SK-N-MC (cell line): ENCODE measurements around the gene PPARA.
"Not testable (repeated sequence)": the region's sequence is repeated elsewhere in the genome, so short reads cannot be mapped to it uniquely, and the experiment has no call there.

Source experiments
- DNase-seq: peaks from one replicate; pipeline ENCODE4 v3.0.0-alpha.2; 2011; ENCODE audit warnings: low read depth, low spot score
- H3K27ac ChIP-seq: fragments of 200-600 bp; sonication (generic); 2 replicates; pipeline ENCODE4 v1.5.1; 2016; ENCODE audit warnings: mixed run types
- H3K36me3 ChIP-seq: fragments of 200-600 bp; sonication (generic); 2 replicates; pipeline ENCODE4 v1.6.1; 2017; ENCODE audit warnings: antibody characterized with exemption, low read length, mixed read lengths; ENCODE audit not compliant: insufficient read depth
- H3K4me3 ChIP-seq: fragments of 200-600 bp; sonication (generic); 2 replicates; pipeline ENCODE4 v1.5.1; 2016
- H3K9ac ChIP-seq: fragments of 200-600 bp; sonication (generic); 2 replicates; pipeline ENCODE4 v1.8.0; 2017; ENCODE audit warnings: mixed run types, mixed read lengths; ENCODE audit not compliant: insufficient read length
- H3K9me3 ChIP-seq: fragments of 200-600 bp; sonication (generic); 2 replicates; pipeline ENCODE4 v1.6.1; 2017; ENCODE audit warnings: low read depth, mild to moderate bottlenecking, antibody characterized with exemption, low read length, moderate library complexity, mixed read lengths
- EZH2 ChIP-seq: fragments of 200-600 bp; sonication (generic); IDR thresholded peaks from one replicate; pipeline ENCODE4 v1.6.1; 2017; ENCODE audit warnings: antibody characterized with exemption
- FOXP2 ChIP-seq: optimal IDR thresholded peaks from 2 replicates; pipeline ENCODE3; 2011; ENCODE audit warnings: mild to moderate bottlenecking, moderate library complexity; ENCODE audit not compliant: insufficient read depth; ENCODE audit errors: extremely low read length, control extremely low read depth
- POLR2AphosphoS5 ChIP-seq: IDR thresholded peaks from 2 replicates; pipeline ENCODE4 v1.6.1; 2012; ENCODE audit warnings: mild to moderate bottlenecking, low read depth, low read length, borderline replicate concordance

Gene PPARA

GRCh38 chr22:46136486-46137217, 13.7 kb upstream of the PPARA start:
- no peaks in the 10 kb centered on the region for H3K9me3 ChIP-seq

GRCh38 chr22:46137218-46137766, 13.0 kb upstream of the PPARA start:
- Histone ChIP-seq H3K27ac (no peak overlapping the region), H3K9me3 (no peaks in the 10 kb centered on the region), H3K4me3 (no peak overlapping the region)

More at GRCh38 chr22:46136486-46137217, 13.7 kb upstream of the PPARA start:
- H3K4me3 ChIP-seq = no peak overlapping the region
- no peak overlapping the region for H3K27ac ChIP-seq
- no peaks in the 10 kb centered on the region for H3K36me3 ChIP-seq
- no peak for DNase-seq
- no peak overlapping the region for H3K9ac ChIP-seq
- no peak for TF ChIP-seq POLR2AphosphoS5
- TF ChIP-seq EZH2 = no peak
- TF ChIP-seq FOXP2 = no peak

GRCh38 chr22:46138058-46138797, 12.1 kb upstream of the PPARA start:
- TF ChIP-seq POLR2AphosphoS5 = no peak
- no peak for TF ChIP-seq FOXP2
- no peak for TF ChIP-seq EZH2
- H3K9me3 ChIP-seq = no peaks in the 10 kb centered on the region

More at GRCh38 chr22:46137218-46137766, 13.0 kb upstream of the PPARA start:
- no peak for DNase-seq
- Histone ChIP-seq H3K36me3 (no peaks in the 10 kb centered on the region), H3K9ac (no peak overlapping the region)
- TF ChIP-seq POLR2AphosphoS5 (no peak), FOXP2 (no peak), EZH2 (no peak)

GRCh38 chr22:46139417-46139816, 10.9 kb upstream of the PPARA start:
- H3K9ac ChIP-seq, H3K36me3 ChIP-seq, DNase-seq, H3K27ac ChIP-seq, H3K9me3 ChIP-seq, H3K4me3 ChIP-seq: not testable (repeated sequence)

More at GRCh38 chr22:46138058-46138797, 12.1 kb upstream of the PPARA start:
- DNase-seq = no peak
- no peak overlapping the region for H3K4me3 ChIP-seq
- H3K9ac ChIP-seq = no peak overlapping the region
- H3K36me3 ChIP-seq = no peaks in the 10 kb centered on the region
- H3K27ac ChIP-seq = no peak overlapping the region

GRCh38 chr22:46139895-46140350, 10.4 kb upstream of the PPARA start:
- TF ChIP-seq FOXP2 (no peak), EZH2 (no peak), POLR2AphosphoS5 (no peak)
- no peak overlapping the region for H3K9ac ChIP-seq

GRCh38 chr22:46140989-46141928, 9.1 kb upstream of the PPARA start:
- H3K27ac ChIP-seq = no peak overlapping the region
- no peak for DNase-seq
- H3K36me3 ChIP-seq = no peaks in the 10 kb centered on the region
- no peaks in the 10 kb centered on the region for H3K9me3 ChIP-seq
- TF ChIP-seq EZH2 (no peak), POLR2AphosphoS5 (no peak)
- no peak overlapping the region for H3K4me3 ChIP-seq
- H3K9ac ChIP-seq = no peak overlapping the region

More at GRCh38 chr22:46139895-46140350, 10.4 kb upstream of the PPARA start:
- Histone ChIP-seq H3K27ac (no peak overlapping the region), H3K36me3 (no peaks in the 10 kb centered on the region), H3K4me3 (no peak overlapping the region), H3K9me3 (no peaks in the 10 kb centered on the region)
- no peak for DNase-seq

- Histone ChIP-seq H3K4me3 (no peak overlapping the region), H3K27ac (no peak overlapping the region), H3K36me3 (no peaks in the 10 kb centered on the region), H3K9ac (no peak overlapping the region), H3K9me3 (no peaks in the 10 kb centered on the region)
- DNase-seq = no peak
- TF ChIP-seq FOXP2 (no peak), EZH2 (no peak), POLR2AphosphoS5 (no peak)
Observed at GRCh38 chr22:46142548-46143490, 7.5 kb upstream of the PPARA start.
